MM.1S (cell line): ENCODE results near the gene DVL2.

Experiments used
- EZH2 ChIP-seq: fragments of 300-600 bp; sonication (generic); optimal IDR thresholded peaks from 2 replicates; pipeline ENCODE3; 2017; ENCODE audit warnings: low read depth, mild to moderate bottlenecking, antibody characterized with exemption, low read length, mixed read lengths
- EZH2phosphoT487 ChIP-seq: fragments of 300-600 bp; sonication (generic); IDR thresholded peaks from 2 replicates; pipeline ENCODE4 v1.6.1; 2018; ENCODE audit warnings: antibody characterized with exemption, low read length
- TF ChIP-seq, protein P1 (sequence below): fragments of 300-600 bp; sonication (generic); IDR thresholded peaks from 2 replicates; pipeline ENCODE4 v1.5.1; 2016; ENCODE audit warnings: antibody characterized with exemption, low read length, mixed read lengths

DNA sequence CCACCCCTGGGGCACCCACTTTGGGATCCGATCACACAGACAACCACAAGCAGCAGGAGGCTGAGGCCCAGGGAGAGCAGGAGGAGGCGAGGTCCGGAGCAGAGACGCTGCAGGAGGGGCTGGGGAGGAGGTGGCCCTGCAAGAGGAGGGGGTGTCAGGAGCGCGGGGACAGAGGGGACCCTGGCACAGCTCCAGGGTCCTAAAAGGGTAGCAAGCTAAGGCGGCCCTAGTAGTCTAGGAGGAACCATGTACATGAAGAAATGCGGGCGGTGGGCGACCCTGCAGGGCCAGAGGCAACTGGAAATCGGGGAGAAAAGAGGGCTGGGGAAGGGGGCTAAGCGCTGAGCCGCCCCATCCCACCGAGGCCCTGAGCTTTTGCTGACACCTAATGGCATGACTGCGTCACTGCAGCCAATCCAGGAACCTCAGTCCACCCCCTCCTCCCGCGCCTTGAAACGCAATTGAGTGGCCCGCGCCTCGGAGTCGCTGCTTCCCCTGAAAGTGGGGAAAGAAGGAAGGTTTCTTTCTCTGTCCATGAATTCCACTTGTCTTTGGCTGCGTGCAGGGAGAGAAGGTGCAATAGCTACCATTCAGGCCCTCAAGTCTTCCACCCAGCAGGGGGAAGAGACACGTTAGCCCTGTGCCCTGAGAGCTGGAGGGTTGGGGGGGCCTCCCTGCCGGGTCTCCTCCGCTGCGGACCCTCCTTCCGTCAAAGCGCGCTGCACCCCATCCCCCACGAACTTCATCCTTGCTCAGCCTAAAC, 56.9 kb downstream of the DVL2 start:
- TF ChIP-seq, protein P1, sequence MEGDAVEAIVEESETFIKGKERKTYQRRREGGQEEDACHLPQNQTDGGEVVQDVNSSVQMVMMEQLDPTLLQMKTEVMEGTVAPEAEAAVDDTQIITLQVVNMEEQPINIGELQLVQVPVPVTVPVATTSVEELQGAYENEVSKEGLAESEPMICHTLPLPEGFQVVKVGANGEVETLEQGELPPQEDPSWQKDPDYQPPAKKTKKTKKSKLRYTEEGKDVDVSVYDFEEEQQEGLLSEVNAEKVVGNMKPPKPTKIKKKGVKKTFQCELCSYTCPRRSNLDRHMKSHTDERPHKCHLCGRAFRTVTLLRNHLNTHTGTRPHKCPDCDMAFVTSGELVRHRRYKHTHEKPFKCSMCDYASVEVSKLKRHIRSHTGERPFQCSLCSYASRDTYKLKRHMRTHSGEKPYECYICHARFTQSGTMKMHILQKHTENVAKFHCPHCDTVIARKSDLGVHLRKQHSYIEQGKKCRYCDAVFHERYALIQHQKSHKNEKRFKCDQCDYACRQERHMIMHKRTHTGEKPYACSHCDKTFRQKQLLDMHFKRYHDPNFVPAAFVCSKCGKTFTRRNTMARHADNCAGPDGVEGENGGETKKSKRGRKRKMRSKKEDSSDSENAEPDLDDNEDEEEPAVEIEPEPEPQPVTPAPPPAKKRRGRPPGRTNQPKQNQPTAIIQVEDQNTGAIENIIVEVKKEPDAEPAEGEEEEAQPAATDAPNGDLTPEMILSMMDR = peak; percentile 86
- TF ChIP-seq EZH2phosphoT487 = no peak
- TF ChIP-seq EZH2 = no peak
